Breast epithelium (tissue), 4 donors: ENCODE results near the gene MGP. TPM values are rescaled to one million over a fixed set of nuclear protein-coding genes. Genes with fewer than 3 reads are reported as not detected.
A peak's percentile ranks its signal among the peaks of the same experiment; 100 is the strongest.

Experiments
- DNase-seq, 2 donors: peaks; one replicate each; pipeline ENCODE4 v3.0.0-alpha.2; 2019; ENCODE audit warnings: low spot score in 2 of 2
- H3K27ac ChIP-seq, 2 donors: fragments of 200-600 bp; sonication (generic) in 1 of 2; one replicate each; pipeline ENCODE4 v1.5.1; 2016 to 2019; ENCODE audit warnings: mild to moderate bottlenecking in 1 of 2
- H3K27me3 ChIP-seq, 2 donors: fragments of 200-600 bp; sonication (generic) in 1 of 2; one replicate each; pipeline versions ENCODE4 v1.5.1 to v1.6.0; 2017 to 2019; ENCODE audit warnings: control low read depth in 1 of 2, mild to moderate bottlenecking in 1 of 2
- H3K36me3 ChIP-seq: fragments of 200-600 bp; one replicate; pipeline ENCODE4 v1.5.1; 2019
- H3K4me1 ChIP-seq, 2 donors: fragments of 200-600 bp; sonication (generic); one replicate each; pipeline ENCODE4 v1.5.1; 2016 to 2019; ENCODE audit warnings: control low read depth in 1 of 2
- H3K4me3 ChIP-seq, 3 donors: fragments of 200-600 bp; sonication (generic); 1 replicate in 2 of 3; 2 replicates in 1 of 3; pipeline ENCODE4 v1.5.1; 2016 to 2019; ENCODE audit warnings: mild to moderate bottlenecking in 3 of 3, moderate library complexity in 2 of 3
- H3K9me3 ChIP-seq, 2 donors: fragments of 200-600 bp; sonication (generic) in 1 of 2; one replicate each; pipeline ENCODE4 v1.5.1; 2016 to 2019; ENCODE audit warnings: control low read depth in 1 of 2
- CTCF ChIP-seq, 3 donors: fragments of 450-650 bp; IDR thresholded peaks; one replicate each; pipeline ENCODE4 v1.5.1; 2016 to 2017; ENCODE audit warnings: antibody characterized with exemption in 3 of 3, mild to moderate bottlenecking in 3 of 3, moderate library complexity in 3 of 3
- POLR2A ChIP-seq: fragments of 450-650 bp; IDR thresholded peaks from one replicate; pipeline ENCODE4 v1.6.1; 2016; ENCODE audit warnings: antibody characterized with exemption, mild to moderate bottlenecking, moderate library complexity
- POLR2AphosphoS5 ChIP-seq, 3 donors: sonication (generic); formaldehyde crosslinking; IDR thresholded peaks; one replicate each; pipeline ENCODE4 v1.6.1; 2017; ENCODE audit warnings: antibody characterized with exemption in 3 of 3
- intact Hi-C: fragments of 100-400 bp; cut with DNase I; formaldehyde crosslinking; loops from one replicate; pipeline ENCODE4 v1.15.1; 2023; ENCODE audit warnings: low total_unique reads
- total RNA-seq, 3 donors: library from RNA; depleted of rRNA; stranded (reverse); fragments of >200 nt; gene quantifications; one replicate each; pipeline ENCODE4 v1.1.0, GENCODE V29; 2016

The MGP gene
- total RNA-seq, 3 donors from 2014 or later = 330 to 5,040 (median 1,381) TPM

GRCh38 chr12:14930299-14930698 is 44.6 kb upstream of the MGP start:
- Histone ChIP-seq H3K27ac (no peak overlapping the region), H3K4me1 (peaks cover 4 to 6% of the 10 kb centered on the region in 2 donors), H3K36me3 (no peaks in the 10 kb centered on the region), H3K27me3 (no peaks in the 10 kb centered on the region), H3K9me3 (no peaks in the 10 kb centered on the region), H3K4me3 (no peak overlapping the region)
- intact Hi-C loops = no loop called here
- TF ChIP-seq CTCF (IDR thresholded peaks at IDR 0.05) (peak in 1 of 3 donors; percentile 15), POLR2AphosphoS5 (IDR thresholded peaks at IDR 0.05) (no peak)
- no peak for DNase-seq

- peak in 1 of 2 donors; percentile 49 for DNase-seq
- H3K4me3 ChIP-seq = peak overlapping the region in 2 of 3 donors; percentile 10 to 26
These were observed 43.3 kb upstream of the MGP start for GRCh38 chr12:14928931-14929330.

GRCh38 chr12:14927267-14927666 is 41.6 kb upstream of the MGP start:
- H3K36me3 ChIP-seq = no peaks in the 10 kb centered on the region
- H3K27ac ChIP-seq = no peak overlapping the region
- H3K4me1 ChIP-seq = peaks cover 4 to 6% of the 10 kb centered on the region in 2 donors
- no peak for TF ChIP-seq CTCF (IDR thresholded peaks at IDR 0.05)
- TF ChIP-seq POLR2AphosphoS5 (IDR thresholded peaks at IDR 0.05) = no peak
- DNase-seq = no peak
- no peaks in the 10 kb centered on the region for H3K27me3 ChIP-seq
- no peaks in the 10 kb centered on the region for H3K9me3 ChIP-seq
- intact Hi-C loops = no loop called here
- H3K4me3 ChIP-seq = no peak overlapping the region

More at GRCh38 chr12:14928931-14929330, 43.3 kb upstream of the MGP start:
- Histone ChIP-seq H3K9me3 (no peaks in the 10 kb centered on the region), H3K27ac (peak overlapping the region; percentile 7 to 31), H3K27me3 (no peaks in the 10 kb centered on the region), H3K36me3 (no peaks in the 10 kb centered on the region), H3K4me1 (peaks cover 4 to 6% of the 10 kb centered on the region in 2 donors)
- no peak for TF ChIP-seq POLR2A
- TF ChIP-seq POLR2AphosphoS5 (IDR thresholded peaks at IDR 0.05) = peak in 2 of 3 donors; percentile 56 to 83
- intact Hi-C loops = no loop called here

- Histone ChIP-seq H3K27me3 (no peaks in the 10 kb centered on the region), H3K27ac (no peak overlapping the region), H3K36me3 (no peaks in the 10 kb centered on the region), H3K4me1 (peaks cover 4 to 6% of the 10 kb centered on the region in 2 donors), H3K9me3 (no peaks in the 10 kb centered on the region), H3K4me3 (no peak overlapping the region)
- no peak for DNase-seq
- TF ChIP-seq POLR2A = no peak
- no peak for TF ChIP-seq CTCF (IDR thresholded peaks at IDR 0.05)
- no peak for TF ChIP-seq POLR2AphosphoS5 (IDR thresholded peaks at IDR 0.05)
- intact Hi-C loops = no loop called here
These were observed 38.9 kb upstream of the MGP start for GRCh38 chr12:14924541-14924940.

GRCh38 chr12:14923944-14924343 is 38.3 kb upstream of the MGP start:
- Histone ChIP-seq H3K4me3 (no peak overlapping the region), H3K9me3 (no peaks in the 10 kb centered on the region), H3K27me3 (no peaks in the 10 kb centered on the region), H3K27ac (no peak overlapping the region), H3K4me1 (peaks cover 4 to 6% of the 10 kb centered on the region in 2 donors), H3K36me3 (no peaks in the 10 kb centered on the region)
- intact Hi-C loops = no loop called here
- TF ChIP-seq CTCF (IDR thresholded peaks at IDR 0.05) (no peak), POLR2AphosphoS5 (IDR thresholded peaks at IDR 0.05) (no peak), POLR2A (no peak)
- no peak for DNase-seq

- no peaks in the 10 kb centered on the region for H3K4me1 ChIP-seq
- no peaks in the 10 kb centered on the region for H3K36me3 ChIP-seq
- intact Hi-C loops = no loop called here
- TF ChIP-seq POLR2AphosphoS5 (IDR thresholded peaks at IDR 0.05) = no peak
- TF ChIP-seq POLR2A = no peak
- no peak for TF ChIP-seq CTCF (IDR thresholded peaks at IDR 0.05)
- no peak overlapping the region for H3K4me3 ChIP-seq
- no peak for DNase-seq
- H3K27me3 ChIP-seq = no peaks in the 10 kb centered on the region
- H3K9me3 ChIP-seq = no peaks in the 10 kb centered on the region
- H3K27ac ChIP-seq = no peak overlapping the region
These were observed 35.6 kb upstream of the MGP start for GRCh38 chr12:14921218-14921617.
